RWPE1 (cell line): ENCODE measurements around the gene NCOR2.

Source experiments
- CTCF ChIA-PET: fragments of 350-600 bp; sonication (Branson Sonifier 250); formaldehyde crosslinking; extraction: SDS; loops from one replicate; lab custom pipeline; 2021; lab: Yijun Ruan, JAX
- POLR2A ChIA-PET: fragments of 400-600 bp; formaldehyde crosslinking; extraction: SDS; loops from one replicate; lab custom pipeline; 2020; ENCODE audit warnings: antibody characterized with exemption; ENCODE audit not compliant: low non-redundant PET; lab: Yijun Ruan, JAX
- DNase-seq: peaks from one replicate; pipeline ENCODE4 v3.0.0; 2012; ENCODE audit warnings: low spot score
- H3K27ac ChIP-seq: fragments of 450-650 bp; 2 replicates; pipeline ENCODE4 v1.5.1; 2017
- CTCF ChIP-seq: fragments of 450-650 bp; conservative IDR thresholded peaks from 2 replicates; pipeline ENCODE4 v1.5.1; 2017; ENCODE audit warnings: low read depth, mild to moderate bottlenecking

Gene NCOR2

GRCh38 chr12:124562796-124563181, 4.6 kb downstream of the NCOR2 start:
- CTCF ChIA-PET, result interaction anchor here (0.6 to 1.0 kb wide), 2 partner anchors 108 to 156 kb away, joined by 3 to 4 read pairs; no protein-coding TSS in a partner anchor
- no peak for TF ChIP-seq CTCF

GRCh38 chr12:124562018-124562795, 5.2 kb downstream of the NCOR2 start:
- no peak for TF ChIP-seq CTCF
- ChIA-PET POLR2A (no interaction called here), CTCF (interaction anchor here (0.6 kb wide), 1 partner anchor 535 kb away, joined by 3 read pairs; no protein-coding TSS in a partner anchor)
- DNase-seq, result no peak
- H3K27ac ChIP-seq, result peak overlapping the region; percentile 51

More at GRCh38 chr12:124562796-124563181, 4.6 kb downstream of the NCOR2 start:
- H3K27ac ChIP-seq, result peak overlapping the region; percentile 58
- no peak for DNase-seq
- POLR2A ChIA-PET, result no interaction called here

- TF ChIP-seq CTCF, result no peak
- H3K27ac ChIP-seq, result peak overlapping the region; percentile 51
- POLR2A ChIA-PET, result interaction anchor here (0.6 kb wide), 1 partner anchor 137 kb away, joined by 3 read pairs; no protein-coding TSS in a partner anchor
- no peak for DNase-seq
- CTCF ChIA-PET, result interaction anchor here (0.6 to 1.0 kb wide), 2 partner anchors 292 to 534 kb away, joined by 3 to 5 read pairs; no protein-coding TSS in a partner anchor
Measured at GRCh38 chr12:124561231-124561630, 6.2 kb downstream of the NCOR2 start.

GRCh38 chr12:124560146-124560890, 7.1 kb downstream of the NCOR2 start:
- H3K27ac ChIP-seq, result no peak overlapping the region
- ChIA-PET CTCF (interaction anchor here (0.8 to 1.0 kb wide), 2 partner anchors 39 to 293 kb away, joined by 4 to 5 read pairs; no protein-coding TSS in a partner anchor), POLR2A (interaction anchor here (0.6 kb wide), 1 partner anchor 138 kb away, joined by 3 read pairs; no protein-coding TSS in a partner anchor)
- no peak for TF ChIP-seq CTCF
- no peak for DNase-seq

GRCh38 chr12:124559182-124560017, 8.0 kb downstream of the NCOR2 start:
- CTCF ChIA-PET, result interaction anchor here (0.8 kb wide), 1 partner anchor 40 kb away, joined by 4 read pairs; no protein-coding TSS in a partner anchor
- POLR2A ChIA-PET, result no interaction called here
- DNase-seq, result no peak
- no peak for TF ChIP-seq CTCF
- 0 out of 2 replicates have a peak overlapping the region, but pooled peaks have one; percentile 17 for H3K27ac ChIP-seq
